GM18951 (cell line): ENCODE results near the gene CHCHD3.
"Not testable (repeated sequence)": the region's sequence is repeated elsewhere in the genome, so short reads cannot be mapped to it uniquely, and the experiment has no call there.

Source experiments
- POLR2A ChIP-seq: IDR thresholded peaks from 4 replicates; pipeline ENCODE4 v1.6.1; 2011; ENCODE audit warnings: mild to moderate bottlenecking; ENCODE audit not compliant: insufficient read length, insufficient read depth; ENCODE audit errors: extremely low read depth
- in situ Hi-C: fragments of 300-500 bp; cut with MboI; formaldehyde crosslinking; loops from one replicate; pipeline ENCODE4 v1.12.0; 2022; ENCODE audit warnings: low sequenced_read_pairs, mixed read lengths, inconsistent platforms; ENCODE audit not compliant: unreplicated experiment

Gene CHCHD3

GRCh38 chr7:132895231-132895630, 186.7 kb downstream of the CHCHD3 start:
- TF ChIP-seq POLR2A = no peak

GRCh38 chr7:132893560-132893959, 188.3 kb downstream of the CHCHD3 start:
- no peak for TF ChIP-seq POLR2A
- in situ Hi-C loops = no loop called here

More at GRCh38 chr7:132895231-132895630, 186.7 kb downstream of the CHCHD3 start:
- in situ Hi-C loops = no loop called here

- in situ Hi-C loops = not testable (repeated sequence)
These were observed 189.1 kb downstream of the CHCHD3 start for GRCh38 chr7:132892744-132893143.

GRCh38 chr7:132891554-132891953, 190.3 kb downstream of the CHCHD3 start:
- in situ Hi-C loops = no loop called here

GRCh38 chr7:132882714-132883428, 199.0 kb downstream of the CHCHD3 start:
- TF ChIP-seq POLR2A = no peak
- in situ Hi-C loops = no loop called here

More at GRCh38 chr7:132891554-132891953, 190.3 kb downstream of the CHCHD3 start:
- TF ChIP-seq POLR2A = no peak

GRCh38 chr7:132881317-132881716, 200.6 kb downstream of the CHCHD3 start:
- in situ Hi-C loops = no loop called here
- no peak for TF ChIP-seq POLR2A

- in situ Hi-C loops = no loop called here
- TF ChIP-seq POLR2A = no peak
These were observed 202.3 kb downstream of the CHCHD3 start for GRCh38 chr7:132879579-132879978.

- TF ChIP-seq POLR2A = no peak
- in situ Hi-C loops = no loop called here
These were observed 203.5 kb downstream of the CHCHD3 start for GRCh38 chr7:132878204-132878919.

- TF ChIP-seq POLR2A = no peak
- in situ Hi-C loops = no loop called here
These were observed 204.3 kb downstream of the CHCHD3 start for GRCh38 chr7:132877573-132877972.

- no peak for TF ChIP-seq POLR2A
- in situ Hi-C loops = no loop called here
These were observed 205.3 kb downstream of the CHCHD3 start for GRCh38 chr7:132876576-132876975.

GRCh38 chr7:132872034-132872433, 209.9 kb downstream of the CHCHD3 start:
- TF ChIP-seq POLR2A = no peak
- in situ Hi-C loops = no loop called here

GRCh38 chr7:132871419-132871818, 210.5 kb downstream of the CHCHD3 start:
- in situ Hi-C loops = no loop called here
- no peak for TF ChIP-seq POLR2A

GRCh38 chr7:132869166-132869861, 212.6 kb downstream of the CHCHD3 start:
- no peak for TF ChIP-seq POLR2A
- in situ Hi-C loops = no loop called here
